Endodermal cell (in vitro differentiated cells): ENCODE measurements around the gene ITGA5. TPM values are rescaled to one million over a fixed set of nuclear protein-coding genes. Genes with fewer than 3 reads are reported as not detected.
A peak's percentile ranks its signal among the peaks of the same experiment; 100 is the strongest.

Source experiments
- DNase-seq: peaks from one replicate; pipeline ENCODE4 v3.0.0-alpha.2; 2017
- H3K27ac ChIP-seq: 2 replicates; pipeline ENCODE4 v1.5.1; 2013; ENCODE audit warnings: mild to moderate bottlenecking, low read depth, low read length, moderate library complexity
- H3K27me3 ChIP-seq: 2 replicates; pipeline ENCODE4 v1.6.1; 2013; ENCODE audit warnings: mild to moderate bottlenecking, low read length, moderate library complexity; ENCODE audit not compliant: insufficient read depth, control insufficient read depth, poor library complexity, severe bottlenecking
- H3K36me3 ChIP-seq: 2 replicates; pipeline ENCODE4 v1.7.0; 2013; ENCODE audit warnings: mild to moderate bottlenecking, low read length, moderate library complexity; ENCODE audit not compliant: control insufficient read depth, insufficient read depth
- H3K4me1 ChIP-seq: one replicate; pipeline ENCODE4 v1.7.0; 2013; ENCODE audit warnings: low read length; ENCODE audit not compliant: control insufficient read depth, insufficient read depth
- H3K4me3 ChIP-seq: 2 replicates; pipeline ENCODE4 v1.5.1; 2013; ENCODE audit warnings: mild to moderate bottlenecking, low read length, moderate library complexity
- H3K9ac ChIP-seq: 2 replicates; pipeline ENCODE4 v1.6.1; 2013; ENCODE audit warnings: mild to moderate bottlenecking, low read length, moderate library complexity; ENCODE audit not compliant: poor library complexity, severe bottlenecking; ENCODE audit errors: extremely low read depth
- H3K9me3 ChIP-seq: 2 replicates; pipeline ENCODE4 v1.6.1; 2013; ENCODE audit warnings: mild to moderate bottlenecking, low read length, moderate library complexity; ENCODE audit not compliant: control insufficient read depth
- H3K27ac Mint-ChIP-seq: 2 replicates; pipeline ENCODE4 v1.8.0; 2020; ENCODE audit warnings: mixed read lengths
- H3K27me3 Mint-ChIP-seq: 2 replicates; pipeline ENCODE4 v1.8.0; 2021; ENCODE audit warnings: mild to moderate bottlenecking, mixed read lengths; ENCODE audit not compliant: insufficient read depth
- H3K36me3 Mint-ChIP-seq: 2 replicates; pipeline ENCODE4 v1.8.0; 2020; ENCODE audit warnings: low read depth, mixed read lengths
- H3K4me1 Mint-ChIP-seq: 2 replicates; pipeline ENCODE4 v1.8.0; 2020; ENCODE audit warnings: mixed read lengths
- H3K4me3 Mint-ChIP-seq: 2 replicates; pipeline ENCODE4 v1.8.0; 2020; ENCODE audit warnings: mild to moderate bottlenecking, moderate library complexity, mixed read lengths
- H3K9me3 Mint-ChIP-seq: 2 replicates; pipeline ENCODE4 v1.8.0; 2020; ENCODE audit warnings: mild to moderate bottlenecking, mixed read lengths
- whole genome bisulfite sequencing, 2 experiments: methylation state at CpG; one replicate each; pipeline versions ENCODE4 v1.1.5 to v1.1.7; 2013; ENCODE audit warnings: missing lambda C conversion rate in 2 of 2, mixed read lengths in 1 of 2; ENCODE audit not compliant: insufficient coverage in 1 of 2, insufficient read length in 1 of 2; 5-methylcytosine and 5-hydroxymethylcytosine counted together
- total RNA-seq, 2 donors: library from RNA; stranded (reverse); fragmentation: NEBNext Ultra II Directional in 1 of 2; extraction: Animal tissue kit (Norgen Biotek cat#: 25700) in 1 of 2; gene quantifications; 2 replicates in 1 of 2; 3 replicates in 1 of 2; pipeline ENCODE4 v1.2.1, GENCODE V29; 2021
- TF ChIP-seq, protein P1 (sequence below): fragments of 200-600 bp; sonication (generic); conservative IDR thresholded peaks from 2 replicates; pipeline ENCODE4 v1.5.0; 2021; ENCODE audit warnings: antibody characterized with exemption, mild to moderate bottlenecking

ITGA5 gene
- total RNA-seq, 2 donors from 2014 or later, result 189 to 243 TPM

DNA sequence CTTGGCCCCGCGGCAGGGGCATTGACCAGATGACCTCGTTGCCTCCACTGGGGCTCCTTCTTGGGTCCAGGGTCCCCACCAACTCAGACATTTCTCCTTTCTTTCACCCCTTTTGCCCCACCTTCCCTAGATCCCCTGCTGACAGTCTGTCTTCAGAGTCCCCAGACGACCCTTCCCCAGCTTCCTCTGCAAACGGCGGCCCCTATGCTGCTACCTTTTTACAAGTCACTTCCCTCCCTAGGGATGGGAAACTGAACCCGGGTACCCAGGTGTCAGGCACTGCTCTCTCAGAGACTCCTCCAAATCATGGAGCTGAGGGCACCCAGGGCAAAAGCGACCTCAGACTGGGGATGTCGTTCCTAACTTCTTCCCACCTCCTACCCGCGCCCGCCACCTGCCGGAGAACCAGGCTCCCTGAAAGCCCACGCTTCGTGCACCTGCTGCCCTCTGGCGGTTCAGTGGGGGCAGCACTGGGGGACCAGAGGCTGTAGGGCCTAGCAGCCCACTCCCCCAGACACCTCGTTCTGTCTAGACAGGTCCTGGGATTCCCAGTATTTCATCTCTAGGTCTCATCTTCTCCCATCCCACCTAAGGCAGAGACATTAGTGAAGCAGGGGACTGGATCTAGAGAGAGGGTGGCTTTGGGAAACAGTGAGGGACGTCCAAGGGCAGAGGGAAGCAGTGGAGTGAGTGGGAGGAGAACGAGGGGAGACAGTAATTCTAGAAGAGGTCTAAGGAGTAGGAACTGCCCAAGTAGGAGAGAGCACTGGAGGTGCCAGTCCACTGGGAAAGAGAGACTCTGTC is 39.5 kb downstream of the ITGA5 start:
- H3K9me3 ChIP-seq, result no peaks in the 10 kb centered on the region
- H3K4me1 ChIP-seq, result peaks cover 4% of the 10 kb centered on the region
- H3K27me3 ChIP-seq, result peaks cover 9% of the 10 kb centered on the region
- Mint-ChIP-seq H3K27me3 (peaks cover 31% of the 10 kb centered on the region), H3K4me1 (peaks cover 31% of the 10 kb centered on the region), H3K27ac (peak overlapping the region; percentile 38), H3K36me3 (peaks cover 6% of the 10 kb centered on the region), H3K9me3 (no peaks in the 10 kb centered on the region), H3K4me3 (peak overlapping the region; percentile 62)
- peak overlapping the region; percentile 52 for H3K27ac ChIP-seq
- 13 to 18% methylated on average over 12 to 19 of the region's 19 CpGs for WGBS, 2 experiments
- TF ChIP-seq, protein P1, sequence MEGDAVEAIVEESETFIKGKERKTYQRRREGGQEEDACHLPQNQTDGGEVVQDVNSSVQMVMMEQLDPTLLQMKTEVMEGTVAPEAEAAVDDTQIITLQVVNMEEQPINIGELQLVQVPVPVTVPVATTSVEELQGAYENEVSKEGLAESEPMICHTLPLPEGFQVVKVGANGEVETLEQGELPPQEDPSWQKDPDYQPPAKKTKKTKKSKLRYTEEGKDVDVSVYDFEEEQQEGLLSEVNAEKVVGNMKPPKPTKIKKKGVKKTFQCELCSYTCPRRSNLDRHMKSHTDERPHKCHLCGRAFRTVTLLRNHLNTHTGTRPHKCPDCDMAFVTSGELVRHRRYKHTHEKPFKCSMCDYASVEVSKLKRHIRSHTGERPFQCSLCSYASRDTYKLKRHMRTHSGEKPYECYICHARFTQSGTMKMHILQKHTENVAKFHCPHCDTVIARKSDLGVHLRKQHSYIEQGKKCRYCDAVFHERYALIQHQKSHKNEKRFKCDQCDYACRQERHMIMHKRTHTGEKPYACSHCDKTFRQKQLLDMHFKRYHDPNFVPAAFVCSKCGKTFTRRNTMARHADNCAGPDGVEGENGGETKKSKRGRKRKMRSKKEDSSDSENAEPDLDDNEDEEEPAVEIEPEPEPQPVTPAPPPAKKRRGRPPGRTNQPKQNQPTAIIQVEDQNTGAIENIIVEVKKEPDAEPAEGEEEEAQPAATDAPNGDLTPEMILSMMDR, result peak; percentile 100
- H3K36me3 ChIP-seq, result no peaks in the 10 kb centered on the region
- peak overlapping the region; percentile 83 for H3K4me3 ChIP-seq
- H3K9ac ChIP-seq, result no peak overlapping the region
- peak; percentile 99 for DNase-seq

DNA sequence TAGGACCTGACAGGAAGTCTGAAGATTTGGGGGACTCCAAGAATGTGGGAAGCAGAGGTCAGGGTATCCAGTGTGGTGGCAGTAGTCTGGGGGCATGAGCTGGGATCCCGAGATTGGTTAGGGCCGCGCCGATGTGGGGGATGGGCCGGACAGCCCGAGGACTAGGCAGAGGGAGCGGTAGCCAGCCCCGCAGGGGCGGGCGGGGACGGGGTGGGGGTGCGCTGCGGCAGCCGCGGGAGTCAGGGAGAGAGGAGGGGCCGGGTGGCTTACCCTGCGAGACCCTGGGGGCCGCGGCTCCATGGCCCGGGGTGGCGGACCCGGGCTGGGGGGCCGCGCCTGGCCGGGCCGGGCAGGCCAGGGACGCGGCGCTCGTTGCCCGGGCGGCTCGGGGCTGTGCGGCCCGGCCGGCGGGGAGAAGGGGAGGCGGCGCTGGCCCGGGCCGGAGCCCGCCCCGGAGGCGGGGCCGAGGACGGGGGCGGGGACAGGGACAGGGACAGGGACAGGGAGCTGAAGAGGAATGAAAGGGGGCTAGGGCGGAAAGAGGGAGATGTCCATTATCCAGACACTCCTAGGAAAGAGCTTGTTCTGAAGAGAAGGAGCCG is 40.2 kb downstream of the ITGA5 start:
- H3K27ac Mint-ChIP-seq, result peak overlapping the region; percentile 48
- 3 to 6% methylated on average over 2 to 49 of the region's 49 CpGs for WGBS, 2 experiments
- peaks cover 6% of the 10 kb centered on the region for H3K36me3 Mint-ChIP-seq
- peaks cover 32% of the 10 kb centered on the region for H3K27me3 Mint-ChIP-seq
- no peaks in the 10 kb centered on the region for H3K9me3 Mint-ChIP-seq
- H3K9ac ChIP-seq, result no peak overlapping the region
- TF ChIP-seq, protein P1, result no peak
- H3K27ac ChIP-seq, result peak overlapping the region; percentile 52
- no peaks in the 10 kb centered on the region for H3K36me3 ChIP-seq
- peak; percentile 94 for DNase-seq
- peaks cover 9% of the 10 kb centered on the region for H3K27me3 ChIP-seq
- H3K9me3 ChIP-seq, result no peaks in the 10 kb centered on the region
- H3K4me1 ChIP-seq, result no peaks in the 10 kb centered on the region
- H3K4me3 Mint-ChIP-seq, result peak overlapping the region; percentile 62
- peak overlapping the region; percentile 83 for H3K4me3 ChIP-seq
- peaks cover 25% of the 10 kb centered on the region for H3K4me1 Mint-ChIP-seq

DNA sequence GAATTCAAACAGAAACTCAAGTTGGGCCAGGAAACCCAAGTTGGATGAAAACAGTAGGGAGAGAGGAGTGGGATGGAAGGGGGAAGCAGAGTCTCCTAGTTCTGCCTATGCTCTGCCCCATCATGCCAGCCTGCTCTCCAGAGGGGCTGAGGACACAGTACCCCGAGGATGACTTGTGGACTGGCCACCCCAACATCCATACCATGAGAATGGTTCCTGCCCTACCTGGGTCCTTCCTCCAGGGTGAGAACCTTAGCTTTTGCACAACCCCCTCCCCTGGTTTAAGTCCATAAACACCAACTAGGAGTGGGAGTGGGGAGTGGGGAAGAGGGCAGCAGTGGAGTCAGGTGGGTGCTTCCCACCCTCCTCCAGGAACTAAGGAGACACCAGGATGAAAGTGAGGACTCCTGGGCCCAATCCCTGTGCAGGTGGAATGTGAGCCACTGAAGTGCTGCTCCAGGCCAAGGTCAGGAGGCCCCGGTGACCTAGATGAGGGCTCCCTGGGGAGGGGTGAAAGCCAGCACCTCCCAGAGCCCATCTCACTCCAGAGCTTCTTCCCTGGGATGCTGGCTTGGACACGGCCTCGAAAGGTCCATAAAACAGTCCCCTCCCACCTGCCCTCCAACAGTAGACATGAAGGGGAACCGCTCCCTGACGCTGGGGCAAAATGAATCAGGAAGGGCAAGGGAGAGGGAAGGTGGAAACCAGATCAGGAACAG is 41.1 kb downstream of the ITGA5 start:
- Mint-ChIP-seq H3K27ac (no peak overlapping the region), H3K36me3 (peaks cover 14% of the 10 kb centered on the region), H3K4me1 (peaks cover 23% of the 10 kb centered on the region), H3K9me3 (no peaks in the 10 kb centered on the region), H3K4me3 (peak overlapping the region; percentile 62), H3K27me3 (peaks cover 36% of the 10 kb centered on the region)
- Histone ChIP-seq H3K4me3 (peak overlapping the region; percentile 69), H3K4me1 (no peaks in the 10 kb centered on the region), H3K9me3 (no peaks in the 10 kb centered on the region), H3K9ac (no peak overlapping the region), H3K27me3 (peaks cover 9% of the 10 kb centered on the region), H3K27ac (no peak overlapping the region), H3K36me3 (no peaks in the 10 kb centered on the region)
- TF ChIP-seq, protein P1, result no peak
- WGBS, 2 experiments, result 83 to 100% methylated on average over 2 to 4 of the region's 6 CpGs
- no peak for DNase-seq
